Activated CD4-positive, alpha-beta T cell treated with anti-CD3 and anti-CD28 coated beads for 36 hours (primary cell): ENCODE measurements around the gene ATOH8. TPM values are rescaled to one million over a fixed set of nuclear protein-coding genes. Genes with fewer than 3 reads are reported as not detected.

Experiments
- ATAC-seq: fragments of 200-7000 bp; cut with Tn5 transposase; one replicate; pipeline ENCODE4 v1.10.0; 2021; ENCODE audit warnings: mild to moderate bottlenecking, moderate library complexity
- CTCF ChIA-PET: fragments of 350-600 bp; sonication (Branson Sonifier 250); formaldehyde crosslinking; loops from one replicate; lab custom pipeline; 2021; ENCODE audit warnings: antibody characterized with exemption; lab: Charles Lee
- POLR2A ChIA-PET: fragments of 350-600 bp; sonication (Branson Sonifier 250); formaldehyde crosslinking; loops from one replicate; lab custom pipeline; 2021; ENCODE audit warnings: antibody characterized with exemption, inconsistent platforms; lab: Charles Lee
- DNase-seq: peaks from one replicate; pipeline ENCODE4 v3.0.0-alpha.2; 2020
- H3K27ac Mint-ChIP-seq: one replicate; pipeline ENCODE4 v1.8.0; 2021; ENCODE audit warnings: mixed read lengths
- H3K27me3 Mint-ChIP-seq: one replicate; pipeline ENCODE4 v1.8.0; 2021; ENCODE audit warnings: mixed read lengths
- H3K36me3 Mint-ChIP-seq: one replicate; pipeline ENCODE4 v1.8.0; 2021; ENCODE audit warnings: low read depth, mixed read lengths
- H3K4me1 Mint-ChIP-seq: one replicate; pipeline ENCODE4 v1.8.0; 2021; ENCODE audit warnings: mixed read lengths
- H3K4me3 Mint-ChIP-seq: one replicate; pipeline ENCODE4 v1.8.0; 2021; ENCODE audit warnings: mild to moderate bottlenecking, moderate library complexity, mixed read lengths
- H3K9me3 Mint-ChIP-seq: one replicate; pipeline ENCODE4 v1.8.0; 2021; ENCODE audit warnings: low read depth, mixed read lengths
- intact Hi-C, 2 experiments: fragments of 100-400 bp; cut with DNase I in 1 of 2; cut with micrococcal nuclease in 1 of 2; formaldehyde crosslinking; loops; one replicate each; pipeline versions ENCODE4 v1.14.2 to v1.15.1; 2022 to 2024; cut with DNase I, micrococcal nuclease
- total RNA-seq, 2 experiments: library from RNA; stranded (reverse); gene quantifications; one replicate each; pipeline ENCODE4 v1.2.3, GENCODE V29; 2021

The ATOH8 gene
- total RNA-seq, 2 experiments from 2014 or later = not detected

- Mint-ChIP-seq H3K4me3 (no peak overlapping the region), H3K4me1 (no peaks in the 10 kb centered on the region), H3K27me3 (peaks cover 9% of the 10 kb centered on the region), H3K9me3 (no peaks in the 10 kb centered on the region), H3K27ac (no peak overlapping the region), H3K36me3 (no peaks in the 10 kb centered on the region)
- ATAC-seq (no peak), DNase-seq (no peak)
- intact Hi-C loops = no loop called here
- ChIA-PET CTCF (interaction anchor here (0.6 to 2.9 kb wide), 10 partner anchors 8 to 91 kb away, joined by 3 to 10 read pairs (median 4); no protein-coding TSS in a partner anchor), POLR2A (no interaction called here)
Observed at GRCh38 chr2:85736456-85737355, 17.1 kb upstream of the ATOH8 start.

GRCh38 chr2:85737481-85737880 lies 16.3 kb upstream of the ATOH8 start:
- H3K4me1 Mint-ChIP-seq = no peaks in the 10 kb centered on the region
- peaks cover 16% of the 10 kb centered on the region for H3K27me3 Mint-ChIP-seq
- ATAC-seq = no peak
- no peaks in the 10 kb centered on the region for H3K9me3 Mint-ChIP-seq
- POLR2A ChIA-PET = no interaction called here
- CTCF ChIA-PET = interaction anchor here (0.7 to 2.9 kb wide), 4 partner anchors 9 to 78 kb away, joined by 3 to 10 read pairs (median 4); no protein-coding TSS in a partner anchor
- intact Hi-C loops = no loop called here
- no peak overlapping the region for H3K4me3 Mint-ChIP-seq
- H3K36me3 Mint-ChIP-seq = no peaks in the 10 kb centered on the region
- no peak for DNase-seq
- H3K27ac Mint-ChIP-seq = no peak overlapping the region

- intact Hi-C loops = no loop called here
- ATAC-seq = no peak
- Mint-ChIP-seq H3K4me3 (no peak overlapping the region), H3K27ac (no peak overlapping the region), H3K4me1 (no peaks in the 10 kb centered on the region), H3K9me3 (no peaks in the 10 kb centered on the region), H3K36me3 (no peaks in the 10 kb centered on the region), H3K27me3 (peaks cover 19% of the 10 kb centered on the region)
- POLR2A ChIA-PET = no interaction called here
- CTCF ChIA-PET = interaction anchor here (0.7 to 2.9 kb wide), 3 partner anchors 9 to 78 kb away, joined by 3 to 10 read pairs (median 4); no protein-coding TSS in a partner anchor
- DNase-seq = no peak
Observed at GRCh38 chr2:85737961-85738360, 15.8 kb upstream of the ATOH8 start.

- H3K4me1 Mint-ChIP-seq = no peaks in the 10 kb centered on the region
- no peak overlapping the region for H3K4me3 Mint-ChIP-seq
- CTCF ChIA-PET = interaction anchor here (0.5 to 2.0 kb wide), 9 partner anchors 9 to 340 kb away, joined by 3 to 12 read pairs (median 3); no protein-coding TSS in a partner anchor
- no peak for DNase-seq
- H3K36me3 Mint-ChIP-seq = no peaks in the 10 kb centered on the region
- H3K27ac Mint-ChIP-seq = no peak overlapping the region
- no peaks in the 10 kb centered on the region for H3K9me3 Mint-ChIP-seq
- POLR2A ChIA-PET = interaction anchor here (0.6 kb wide), 1 partner anchor 135 kb away, joined by 5 read pairs; no protein-coding TSS in a partner anchor
- intact Hi-C loops = no loop called here
- no peak for ATAC-seq
- H3K27me3 Mint-ChIP-seq = peaks cover 27% of the 10 kb centered on the region
Observed at GRCh38 chr2:85740193-85740592, 13.6 kb upstream of the ATOH8 start.

GRCh38 chr2:85741211-85741832 lies 12.5 kb upstream of the ATOH8 start:
- POLR2A ChIA-PET = no interaction called here
- Mint-ChIP-seq H3K4me1 (no peaks in the 10 kb centered on the region), H3K27ac (no peak overlapping the region), H3K9me3 (no peaks in the 10 kb centered on the region), H3K27me3 (peaks cover 27% of the 10 kb centered on the region), H3K36me3 (no peaks in the 10 kb centered on the region), H3K4me3 (no peak overlapping the region)
- CTCF ChIA-PET = interaction anchor here (0.7 to 2.0 kb wide), 9 partner anchors 9 to 73 kb away, joined by 3 to 12 read pairs (median 4); no protein-coding TSS in a partner anchor
- ATAC-seq (no peak), DNase-seq (no peak)
- intact Hi-C loops = no loop called here

- DNase-seq (no peak), ATAC-seq (no peak)
- intact Hi-C loops = no loop called here
- no peaks in the 10 kb centered on the region for H3K9me3 Mint-ChIP-seq
- ChIA-PET CTCF (interaction anchor here (0.7 to 2.0 kb wide), 7 partner anchors 8 to 72 kb away, joined by 3 to 12 read pairs (median 4); no protein-coding TSS in a partner anchor), POLR2A (no interaction called here)
- peaks cover 26% of the 10 kb centered on the region for H3K27me3 Mint-ChIP-seq
- H3K36me3 Mint-ChIP-seq = no peaks in the 10 kb centered on the region
- no peaks in the 10 kb centered on the region for H3K4me1 Mint-ChIP-seq
- no peak overlapping the region for H3K27ac Mint-ChIP-seq
- no peak overlapping the region for H3K4me3 Mint-ChIP-seq
Observed at GRCh38 chr2:85741833-85742455, 11.8 kb upstream of the ATOH8 start.

GRCh38 chr2:85743304-85743978 lies 10.3 kb upstream of the ATOH8 start:
- no peaks in the 10 kb centered on the region for H3K36me3 Mint-ChIP-seq
- ATAC-seq (no peak), DNase-seq (no peak)
- H3K27ac Mint-ChIP-seq = no peak overlapping the region
- ChIA-PET POLR2A (no interaction called here), CTCF (interaction anchor here (0.6 to 2.2 kb wide), 5 partner anchors 14 to 166 kb away, joined by 4 to 11 read pairs (median 6); no protein-coding TSS in a partner anchor)
- H3K9me3 Mint-ChIP-seq = no peaks in the 10 kb centered on the region
- intact Hi-C loops = no loop called here
- no peak overlapping the region for H3K4me3 Mint-ChIP-seq
- peaks cover 30% of the 10 kb centered on the region for H3K27me3 Mint-ChIP-seq
- H3K4me1 Mint-ChIP-seq = no peaks in the 10 kb centered on the region

- ChIA-PET CTCF (interaction anchor here (2.2 to 2.9 kb wide), 2 partner anchors 15 to 70 kb away, joined by 11 to 12 read pairs; no protein-coding TSS in a partner anchor), POLR2A (no interaction called here)
- no peaks in the 10 kb centered on the region for H3K9me3 Mint-ChIP-seq
- H3K27me3 Mint-ChIP-seq = peaks cover 30% of the 10 kb centered on the region
- no peak overlapping the region for H3K27ac Mint-ChIP-seq
- ATAC-seq (no peak), DNase-seq (no peak)
- intact Hi-C loops = no loop called here
- no peaks in the 10 kb centered on the region for H3K4me1 Mint-ChIP-seq
- H3K4me3 Mint-ChIP-seq = no peak overlapping the region
- no peaks in the 10 kb centered on the region for H3K36me3 Mint-ChIP-seq
Observed at GRCh38 chr2:85744055-85744454, 9.7 kb upstream of the ATOH8 start.

GRCh38 chr2:85744741-85745601 lies 8.8 kb upstream of the ATOH8 start:
- ATAC-seq (no peak), DNase-seq (no peak)
- no peak overlapping the region for H3K27ac Mint-ChIP-seq
- intact Hi-C loops = no loop called here
- H3K4me3 Mint-ChIP-seq = no peak overlapping the region
- no peaks in the 10 kb centered on the region for H3K9me3 Mint-ChIP-seq
- peaks cover 30% of the 10 kb centered on the region for H3K27me3 Mint-ChIP-seq
- no peaks in the 10 kb centered on the region for H3K4me1 Mint-ChIP-seq
- no peaks in the 10 kb centered on the region for H3K36me3 Mint-ChIP-seq
- CTCF ChIA-PET = interaction anchor here (0.7 to 2.9 kb wide), 6 partner anchors 8 to 128 kb away, joined by 3 to 12 read pairs (median 4); no protein-coding TSS in a partner anchor
- POLR2A ChIA-PET = no interaction called here

GRCh38 chr2:85745619-85746018 lies 8.2 kb upstream of the ATOH8 start:
- Mint-ChIP-seq H3K27ac (no peak overlapping the region), H3K9me3 (no peaks in the 10 kb centered on the region), H3K27me3 (peaks cover 33% of the 10 kb centered on the region), H3K4me1 (no peaks in the 10 kb centered on the region), H3K36me3 (no peaks in the 10 kb centered on the region), H3K4me3 (no peak overlapping the region)
- POLR2A ChIA-PET = no interaction called here
- ATAC-seq (no peak), DNase-seq (no peak)
- intact Hi-C loops = no loop called here
- CTCF ChIA-PET = interaction anchor here (0.7 to 2.9 kb wide), 4 partner anchors 10 to 68 kb away, joined by 3 to 12 read pairs (median 8); no protein-coding TSS in a partner anchor
